ENCODE data around the gene CHI3L2. TPM values are rescaled to one million over a fixed set of nuclear protein-coding genes. Genes with fewer than 3 reads are reported as not detected.

Gene CHI3L2
- total and polyA plus RNA-seq, 9 of the 15 experiments (the other 6 are each of a cell fraction or from before 2014, with no cell fraction given) = 0.07 to 0.27 (median 0.15) TPM; not detected in 6

- peak; percentile 58; the same call in 1 of the 2 replicates for TF ChIP-seq TCF7 (IDR thresholded peaks at IDR 0.05; ENCODE audit: borderline replicate concordance)
- TF ChIP-seq ID3 (CRISPR knock-in tag; IDR thresholded peaks at IDR 0.05) = no peak
- 0 out of 2 replicates have a peak, but pooled peaks have one; percentile 19 for TF ChIP-seq ID3 (tag; IDR thresholded peaks at IDR 0.05)
Measured at GRCh38 chr1:111222308-111223125, 5.0 kb upstream of the CHI3L2 start (continued).

- Histone ChIP-seq H3K9ac (ENCODE audit: insufficient read depth in 1 of 2, low read depth in 2 of 2, low read length in 2 of 2) (no peak overlapping the region), H3K9me3 (replicated peaks; ENCODE audit: control insufficient read depth, insufficient read depth, low read depth, low read length) (no peaks in the 10 kb centered on the region), H3K4me2 (ENCODE audit: insufficient read depth, low read length) (no peak overlapping the region), H4K20me1 (replicated peaks; ENCODE audit: control insufficient read depth, insufficient read depth, low read length) (peaks cover 2% of the 10 kb centered on the region; the same call in 1 of the 2 replicates), H3K4me1 (replicated peaks in 1 of 2; ENCODE audit: control insufficient read depth in 2 of 2, insufficient read depth in 2 of 2, low read length in 2 of 2) (no peaks in the 10 kb centered on the region; a peak in 2 of 5 replicates), H3K9me1 (ENCODE audit: control insufficient read depth, insufficient read depth, low read length) (no peaks in the 10 kb centered on the region), H3K36me3 (ENCODE audit: control insufficient read depth, insufficient read depth, low read length) (no peaks in the 10 kb centered on the region), H3K27ac (ENCODE audit: extremely low read depth, low read depth, low read length) (no peak overlapping the region), H3K27me3 (ENCODE audit: control insufficient read depth in 2 of 2, insufficient read depth in 2 of 2, low read length in 2 of 2) (peaks cover 8 to 18% of the 10 kb centered on the region in 2 experiments; a peak in 4 of 5 replicates), H2AFZ (ENCODE audit: low read depth, low read length) (no peak overlapping the region), H3K4me3 (no peak overlapping the region), H3K79me2 (ENCODE audit: control insufficient read depth, insufficient read depth, low read length) (no peaks in the 10 kb centered on the region)
- peak; percentile 14; the same call in 2 of the 3 replicates for ATAC-seq
- FAIRE-seq = no peak
- in situ Hi-C loops (cut with MboI) (loop anchor here (5.0 to 10.0 kb wide), 2 partner anchors 172 to 544 kb away; no protein-coding TSS in a partner anchor), intact Hi-C loops (cut with micrococcal nuclease) (loop anchor here (1.0 to 5.0 kb wide), 5 partner anchors 111 to 214 kb away; no protein-coding TSS in a partner anchor)
- CTCF ChIA-PET (ENCODE audit: low intra/inter-chr PET ratio) = interaction anchor here (0.7 to 3.0 kb wide), 7 partner anchors 109 to 547 kb away, joined by 3 to 21 read pairs (median 3); no protein-coding TSS in a partner anchor
- no peak for DNase-seq (ENCODE audit: extremely low read depth in 1 of 4, low spot score in 3 of 4)
- BruUV-seq (replicated peaks) = no TSS peak
- TF ChIP-seq BRF2 (IDR thresholded peaks at IDR 0.05; ENCODE audit: borderline replicate concordance, insufficient read depth, insufficient read length) (no peak), IRF2 (CRISPR knock-in tag; IDR thresholded peaks at IDR 0.05) (no peak), CTCF (IDR thresholded peaks at IDR 0.05 in 2 of 3, conservative IDR thresholded peaks at IDR 0.05 in 1 of 3; ENCODE audit: insufficient read depth in 2 of 3, low read depth in 1 of 3, low read length in 3 of 3) (peak in 1 of 3 experiments; percentile 25; a peak in 1 of 6 replicates), ID3 (CRISPR knock-in tag; IDR thresholded peaks at IDR 0.05) (no peak), ID3 (tag; IDR thresholded peaks at IDR 0.05) (0 out of 2 replicates have a peak, but pooled peaks have one; percentile 3), ESRRA (IDR thresholded peaks at IDR 0.05; ENCODE audit: borderline replicate concordance, low read depth) (0 out of 2 replicates have a peak, but pooled peaks have one; percentile 5), ZNF12 (CRISPR knock-in tag; IDR thresholded peaks at IDR 0.05) (no peak), ZNF778 (CRISPR knock-in tag; IDR thresholded peaks at IDR 0.05) (0 out of 2 replicates have a peak, but pooled peaks have one; percentile 36)
- POLR2A ChIA-PET = interaction anchor here (0.6 to 0.9 kb wide), 6 partner anchors 9 to 613 kb away, joined by 3 to 5 read pairs (median 4); no protein-coding TSS in a partner anchor
- WGBS (ENCODE audit: insufficient coverage, low coverage, missing lambda C conversion rate) = 5% methylated on average over 6 of the region's 6 CpGs
Measured at GRCh38 chr1:111223126-111223685, 4.3 kb upstream of the CHI3L2 start.
